HCT116 (cell line): ENCODE results near the gene GABRR2. TPM values are rescaled to one million over a fixed set of nuclear protein-coding genes. Genes with fewer than 3 reads are reported as not detected.

ENCODE experiments used
- ATAC-seq: fragments of 200-7000 bp; cut with Tn5 transposase; 2 replicates; pipeline ENCODE4 v1.9.1; 2020; ENCODE audit warnings: mild to moderate bottlenecking, moderate library complexity
- BruUV-seq: library from RNA; stranded (reverse); fragments of 400-500 nt; replicated peaks from 2 replicates; lab custom pipeline; 2021; lab: Mats Ljungman, UMichigan
- CTCF ChIA-PET: fragments of 300-600 bp; sonication (Branson Sonifier 250); formaldehyde crosslinking; loops from one replicate; lab custom pipeline; 2021; ENCODE audit warnings: antibody characterized with exemption; lab: Charles Lee
- POLR2A ChIA-PET: fragments of 300-600, 350-600 bp; sonication (Branson Sonifier 250); formaldehyde crosslinking; loops from one replicate; lab custom pipeline; 2021; ENCODE audit warnings: antibody characterized with exemption; lab: Charles Lee
- RAD21 ChIA-PET, 2 experiments: fragments of 300-600 bp; sonication (Branson Sonifier 250); formaldehyde crosslinking; loops; one replicate each; lab custom pipeline; 2023; ENCODE audit warnings: low total read pairs in 2 of 2; ENCODE audit not compliant: uncharacterized antibody in 2 of 2, unreplicated experiment in 2 of 2, low non-redundant PET in 1 of 2; lab: Charles Lee
- DNase-seq: peaks from one replicate; pipeline ENCODE4 v3.0.0-alpha.2; 2010; ENCODE audit warnings: low read depth, low spot score
- H2AFZ ChIP-seq: fragments of 200-600 bp; shearing (Covaris generic), sonication (generic); 2 replicates; pipeline ENCODE4 v1.6.1; 2017; ENCODE audit warnings: low read depth, mixed run types, mixed read lengths, antibody characterized with exemption, low read length; ENCODE audit not compliant: poor library complexity, severe bottlenecking
- H3K27ac ChIP-seq: 2 replicates; pipeline ENCODE4 v1.5.1; 2012; ENCODE audit warnings: low read depth, low read length
- H3K27me3 ChIP-seq: fragments of 200-600 bp; sonication (generic); 2 replicates; pipeline ENCODE4 v1.6.1; 2016; ENCODE audit warnings: mixed run types, low read length, mixed read lengths; ENCODE audit not compliant: insufficient read depth
- H3K36me3 ChIP-seq, 2 experiments: fragments of 200-500 bp in 1 of 2; fragments of 200-600 bp in 1 of 2; sonication (Bioruptor generic) in 1 of 2; sonication (generic) in 1 of 2; 2 replicates each; pipeline versions ENCODE4 v1.5.1 to v1.6.1; 2014 to 2016; ENCODE audit warnings: low read length in 2 of 2, inconsistent platforms in 1 of 2, mixed read lengths in 1 of 2, mixed run types in 1 of 2; ENCODE audit not compliant: insufficient read depth in 2 of 2, control insufficient read depth in 1 of 2
- H3K4me1 ChIP-seq, 2 experiments: fragments of 200-600 bp in 1 of 2; sonication (generic) in 1 of 2; 2 replicates each; pipeline versions ENCODE4 v1.5.1 to v1.6.1; 2012 to 2017; ENCODE audit warnings: low read length in 2 of 2, inconsistent platforms in 1 of 2, mild to moderate bottlenecking in 1 of 2, mixed read lengths in 1 of 2, mixed run types in 1 of 2, moderate library complexity in 1 of 2; ENCODE audit not compliant: insufficient read depth in 2 of 2, control insufficient read depth in 1 of 2
- H3K4me2 ChIP-seq: fragments of 200-600 bp; sonication (generic); 2 replicates; pipeline ENCODE4 v1.6.1; 2017; ENCODE audit warnings: mixed run types, low read length, mixed read lengths
- H3K4me3 ChIP-seq, 2 experiments: fragments of 200-600 bp in 1 of 2; sonication (generic) in 1 of 2; replicated peaks in 1 of 2; 2 replicates each; pipeline ENCODE4 v1.5.1; 2011 to 2016; ENCODE audit warnings: low read length in 2 of 2, control low read depth in 1 of 2, low read depth in 1 of 2, mild to moderate bottlenecking in 1 of 2, mixed read lengths in 1 of 2, mixed run types in 1 of 2
- H3K79me2 ChIP-seq: fragments of 200-600 bp; sonication (generic); 2 replicates; pipeline ENCODE4 v1.6.1; 2017; ENCODE audit warnings: mild to moderate bottlenecking, mixed run types, low read length, moderate library complexity, mixed read lengths; ENCODE audit not compliant: insufficient read depth
- H3K9ac ChIP-seq: fragments of 200-600 bp; sonication (generic); 2 replicates; pipeline ENCODE4 v1.6.1; 2016; ENCODE audit warnings: low read length, mixed read lengths
- H3K9me2 ChIP-seq: fragments of 200-600 bp; sonication (generic), shearing (Covaris generic); 2 replicates; pipeline ENCODE4 v1.6.1; 2017; ENCODE audit warnings: mixed run types, mild to moderate bottlenecking, moderate library complexity; ENCODE audit not compliant: insufficient read depth
- H3K9me3 ChIP-seq, 2 experiments: fragments of 200-500 bp in 1 of 2; fragments of 200-600 bp in 1 of 2; sonication (Bioruptor generic) in 1 of 2; sonication (generic) in 1 of 2; 2 replicates each; pipeline ENCODE4 v1.6.1; 2014 to 2017; ENCODE audit warnings: low read length in 2 of 2, mixed read lengths in 2 of 2, inconsistent platforms in 1 of 2, low read depth in 1 of 2, mild to moderate bottlenecking in 1 of 2, mixed run types in 1 of 2, moderate library complexity in 1 of 2; ENCODE audit not compliant: control insufficient read depth in 1 of 2, insufficient read depth in 1 of 2
- H4K20me1 ChIP-seq: fragments of 200-600 bp; sonication (generic), shearing (Covaris generic); 2 replicates; pipeline ENCODE4 v1.6.1; 2017; ENCODE audit warnings: mixed run types, mild to moderate bottlenecking, moderate library complexity; ENCODE audit not compliant: insufficient read depth
- ATF3 ChIP-seq: IDR thresholded peaks from 2 replicates; pipeline ENCODE4 v1.6.1; 2012
- CBX3 ChIP-seq: IDR thresholded peaks from 2 replicates; pipeline ENCODE4 v1.6.1; 2012; ENCODE audit warnings: low read depth
- CEBPB ChIP-seq: IDR thresholded peaks from 2 replicates; pipeline ENCODE4 v1.6.1; 2012; ENCODE audit warnings: low read depth
- ELF1 ChIP-seq: IDR thresholded peaks from 2 replicates; pipeline ENCODE4 v1.6.1; 2012; ENCODE audit warnings: low read depth, borderline replicate concordance
- EZH2phosphoT487 ChIP-seq: fragments of 200-600 bp; IDR thresholded peaks from 2 replicates; pipeline ENCODE4 v1.6.1; 2018; ENCODE audit warnings: antibody characterized with exemption, borderline replicate concordance
- FOSL1 ChIP-seq: IDR thresholded peaks from 2 replicates; pipeline ENCODE4 v1.6.1; 2012; ENCODE audit warnings: low read depth
- POLR2A ChIP-seq: IDR thresholded peaks from 2 replicates; pipeline ENCODE4 v1.7.0; 2011; ENCODE audit warnings: borderline replicate concordance; ENCODE audit not compliant: insufficient read depth, insufficient read length; ENCODE audit errors: extremely low read depth
- POLR2AphosphoS5 ChIP-seq: IDR thresholded peaks from 2 replicates; pipeline ENCODE4 v1.6.1; 2011; ENCODE audit warnings: mild to moderate bottlenecking, low read depth, low read length, moderate library complexity
- REST ChIP-seq: IDR thresholded peaks from 2 replicates; pipeline ENCODE4 v1.6.1; 2012; ENCODE audit warnings: low read depth
- SIN3A ChIP-seq: IDR thresholded peaks from 2 replicates; pipeline ENCODE4 v1.6.1; 2012; ENCODE audit warnings: low read depth
- YY1 ChIP-seq: IDR thresholded peaks from 2 replicates; pipeline ENCODE4 v1.6.1; 2011; ENCODE audit warnings: low read length, low read depth, moderate library complexity, mild to moderate bottlenecking; ENCODE audit not compliant: insufficient replicate concordance; ENCODE audit errors: extremely low read depth
- intact Hi-C: fragments of 100-400 bp; cut with micrococcal nuclease; formaldehyde crosslinking; loops from 2 replicates; pipeline ENCODE4 v1.10.0; 2022
- total RNA-seq: library from RNA; stranded (reverse); gene quantifications from one replicate; pipeline ENCODE4 v1.2.1, GENCODE V29; 2021; ENCODE audit not compliant: unreplicated experiment

The GABRR2 gene
- total RNA-seq, 1 experiment from 2014 or later = 0.57 TPM

GRCh38 chr6:89214197-89214596 is 100.9 kb downstream of the GABRR2 start (continued):
- no peak for TF ChIP-seq REST
- TF ChIP-seq YY1 = no peak
- TF ChIP-seq POLR2A = no peak

- Histone ChIP-seq H3K9ac (no peak overlapping the region), H3K4me1 (no peaks in the 10 kb centered on the region), H3K9me3 (no peaks in the 10 kb centered on the region), H3K79me2 (no peaks in the 10 kb centered on the region)
- no peak for ATAC-seq
- TF ChIP-seq ELF1 = no peak
- TF ChIP-seq ATF3 = no peak
- TF ChIP-seq SIN3A = no peak
- TF ChIP-seq YY1 = no peak
- TF ChIP-seq CBX3 = no peak
- no peak for TF ChIP-seq REST
- no peak for TF ChIP-seq POLR2AphosphoS5
- no peak for TF ChIP-seq EZH2phosphoT487
- TF ChIP-seq FOSL1 = no peak
- no peak for TF ChIP-seq CEBPB
- TF ChIP-seq, all 23 proteins: peak for 0
- no peak overlapping the region for H3K27ac ChIP-seq
- H3K4me3 ChIP-seq = no peak overlapping the region
- DNase-seq = no peak
- no peaks in the 10 kb centered on the region for H4K20me1 ChIP-seq
- H2AFZ ChIP-seq = no peak overlapping the region
- POLR2A ChIA-PET = no interaction called here
- 0 out of 2 replicates have a peak, but pooled peaks cover 3% of the 10 kb centered on the region for H3K27me3 ChIP-seq
- no TSS peak for BruUV-seq
- no peak overlapping the region for H3K4me2 ChIP-seq
- RAD21 ChIA-PET = no interaction called here
- no peaks in the 10 kb centered on the region for H3K9me2 ChIP-seq
- H3K36me3 ChIP-seq = no peaks in the 10 kb centered on the region
- CTCF ChIA-PET = no interaction called here
- intact Hi-C loops = no loop called here
Measured at GRCh38 chr6:89212472-89212871, 102.6 kb downstream of the GABRR2 start.
